Measurements from ENCODE around the gene DRC7. TPM values are rescaled to one million over a fixed set of nuclear protein-coding genes. Genes with fewer than 3 reads are reported as not detected.

DRC7 gene
- total and polyA plus RNA-seq, 9 of the 15 experiments (the other 6 are each of a cell fraction or from before 2014, with no cell fraction given): 0.04 to 0.33 (median 0.12) TPM; not detected in 3

- TF ChIP-seq EP400 (IDR thresholded peaks at IDR 0.05) (peak; percentile 80), ATF7 (IDR thresholded peaks at IDR 0.05) (peak; percentile 68), HMGXB4 (CRISPR knock-in tag; IDR thresholded peaks at IDR 0.05) (no peak)
- TF ChIP-seq, protein P1, sequence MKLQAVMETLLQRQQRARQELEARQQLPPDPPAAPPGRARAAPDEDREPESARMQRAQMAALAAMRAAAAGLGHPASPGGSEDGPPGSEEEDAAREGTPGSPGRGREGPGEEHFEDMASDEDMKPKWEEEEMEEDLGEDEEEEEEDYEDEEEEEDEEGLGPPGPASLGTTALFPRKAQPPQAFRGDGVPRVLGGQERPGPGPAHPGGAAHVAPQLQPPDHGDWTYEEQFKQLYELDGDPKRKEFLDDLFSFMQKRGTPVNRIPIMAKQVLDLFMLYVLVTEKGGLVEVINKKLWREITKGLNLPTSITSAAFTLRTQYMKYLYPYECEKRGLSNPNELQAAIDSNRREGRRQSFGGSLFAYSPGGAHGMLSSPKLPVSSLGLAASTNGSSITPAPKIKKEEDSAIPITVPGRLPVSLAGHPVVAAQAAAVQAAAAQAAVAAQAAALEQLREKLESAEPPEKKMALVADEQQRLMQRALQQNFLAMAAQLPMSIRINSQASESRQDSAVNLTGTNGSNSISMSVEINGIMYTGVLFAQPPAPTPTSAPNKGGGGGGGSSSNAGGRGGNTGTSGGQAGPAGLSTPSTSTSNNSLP (IDR thresholded peaks at IDR 0.05; ENCODE audit: borderline replicate concordance, low read depth, low read length): no peak
Measured at GRCh38 chr16:57734925-57735754, 40.5 kb downstream of the DRC7 start (continued).
